Liver (tissue), 3 donors: ENCODE results near the gene GMPR2.

Source experiments
- GABPA ChIP-seq, 2 donors: IDR thresholded peaks in 1 of 2; conservative IDR thresholded peaks in 1 of 2; 2 replicates each; pipeline ENCODE4 v1.6.1; 2016; ENCODE audit warnings: antibody characterized with exemption in 2 of 2, mild to moderate bottlenecking in 1 of 2, moderate library complexity in 1 of 2
- HNF4G ChIP-seq: IDR thresholded peaks from 2 replicates; pipeline ENCODE4 v1.6.1; 2016; ENCODE audit warnings: antibody characterized with exemption
- RAD21 ChIP-seq, 2 donors: IDR thresholded peaks; 2 replicates each; pipeline ENCODE4 v1.6.1; 2016; ENCODE audit warnings: antibody characterized with exemption in 2 of 2, mild to moderate bottlenecking in 2 of 2
- TF ChIP-seq, protein P1 (sequence below): fragments of 150-350 bp; IDR thresholded peaks from 2 replicates; pipeline ENCODE4 v1.5.1; 2017; ENCODE audit warnings: improper control_type of control experiment, low read depth, low read length; ENCODE audit not compliant: missing input control
- TF ChIP-seq, protein P2 (sequence below): IDR thresholded peaks from 2 replicates; pipeline ENCODE4 v1.6.1; 2016; ENCODE audit warnings: antibody characterized with exemption
- TF ChIP-seq, protein P3 (sequence below): IDR thresholded peaks from 2 replicates; pipeline ENCODE4 v1.6.1; 2016; ENCODE audit warnings: antibody characterized with exemption, mild to moderate bottlenecking
- TF ChIP-seq, protein P4 (sequence below): IDR thresholded peaks from 2 replicates; pipeline ENCODE4 v1.6.1; 2016; ENCODE audit warnings: antibody characterized with exemption
- donor health status: healthy.
- donor health status: healthy.

DNA sequence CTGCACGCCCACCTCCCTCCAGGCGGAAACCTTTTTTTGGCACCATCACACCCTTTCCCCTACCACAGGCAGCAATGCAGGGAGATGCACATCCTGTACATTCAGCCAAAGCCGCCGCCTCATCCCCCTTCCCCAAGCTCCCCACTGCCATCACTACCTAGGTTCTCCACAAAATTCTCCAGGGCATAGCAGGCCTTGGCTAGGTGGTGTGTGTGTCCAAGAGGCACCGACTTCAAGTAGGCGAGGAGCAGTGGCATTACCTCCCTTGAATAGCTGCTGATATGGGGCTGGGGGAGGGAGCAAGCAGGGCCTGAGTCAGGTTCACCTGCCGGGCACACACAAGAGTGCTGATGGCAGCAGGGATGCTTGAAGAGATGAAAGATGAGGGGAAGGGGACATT is 47.7 kb upstream of the GMPR2 start:
- TF ChIP-seq, protein P1, sequence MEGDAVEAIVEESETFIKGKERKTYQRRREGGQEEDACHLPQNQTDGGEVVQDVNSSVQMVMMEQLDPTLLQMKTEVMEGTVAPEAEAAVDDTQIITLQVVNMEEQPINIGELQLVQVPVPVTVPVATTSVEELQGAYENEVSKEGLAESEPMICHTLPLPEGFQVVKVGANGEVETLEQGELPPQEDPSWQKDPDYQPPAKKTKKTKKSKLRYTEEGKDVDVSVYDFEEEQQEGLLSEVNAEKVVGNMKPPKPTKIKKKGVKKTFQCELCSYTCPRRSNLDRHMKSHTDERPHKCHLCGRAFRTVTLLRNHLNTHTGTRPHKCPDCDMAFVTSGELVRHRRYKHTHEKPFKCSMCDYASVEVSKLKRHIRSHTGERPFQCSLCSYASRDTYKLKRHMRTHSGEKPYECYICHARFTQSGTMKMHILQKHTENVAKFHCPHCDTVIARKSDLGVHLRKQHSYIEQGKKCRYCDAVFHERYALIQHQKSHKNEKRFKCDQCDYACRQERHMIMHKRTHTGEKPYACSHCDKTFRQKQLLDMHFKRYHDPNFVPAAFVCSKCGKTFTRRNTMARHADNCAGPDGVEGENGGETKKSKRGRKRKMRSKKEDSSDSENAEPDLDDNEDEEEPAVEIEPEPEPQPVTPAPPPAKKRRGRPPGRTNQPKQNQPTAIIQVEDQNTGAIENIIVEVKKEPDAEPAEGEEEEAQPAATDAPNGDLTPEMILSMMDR: no peak
- TF ChIP-seq, protein P2, sequence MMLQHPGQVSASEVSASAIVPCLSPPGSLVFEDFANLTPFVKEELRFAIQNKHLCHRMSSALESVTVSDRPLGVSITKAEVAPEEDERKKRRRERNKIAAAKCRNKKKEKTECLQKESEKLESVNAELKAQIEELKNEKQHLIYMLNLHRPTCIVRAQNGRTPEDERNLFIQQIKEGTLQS: no peak
- TF ChIP-seq, protein P3, sequence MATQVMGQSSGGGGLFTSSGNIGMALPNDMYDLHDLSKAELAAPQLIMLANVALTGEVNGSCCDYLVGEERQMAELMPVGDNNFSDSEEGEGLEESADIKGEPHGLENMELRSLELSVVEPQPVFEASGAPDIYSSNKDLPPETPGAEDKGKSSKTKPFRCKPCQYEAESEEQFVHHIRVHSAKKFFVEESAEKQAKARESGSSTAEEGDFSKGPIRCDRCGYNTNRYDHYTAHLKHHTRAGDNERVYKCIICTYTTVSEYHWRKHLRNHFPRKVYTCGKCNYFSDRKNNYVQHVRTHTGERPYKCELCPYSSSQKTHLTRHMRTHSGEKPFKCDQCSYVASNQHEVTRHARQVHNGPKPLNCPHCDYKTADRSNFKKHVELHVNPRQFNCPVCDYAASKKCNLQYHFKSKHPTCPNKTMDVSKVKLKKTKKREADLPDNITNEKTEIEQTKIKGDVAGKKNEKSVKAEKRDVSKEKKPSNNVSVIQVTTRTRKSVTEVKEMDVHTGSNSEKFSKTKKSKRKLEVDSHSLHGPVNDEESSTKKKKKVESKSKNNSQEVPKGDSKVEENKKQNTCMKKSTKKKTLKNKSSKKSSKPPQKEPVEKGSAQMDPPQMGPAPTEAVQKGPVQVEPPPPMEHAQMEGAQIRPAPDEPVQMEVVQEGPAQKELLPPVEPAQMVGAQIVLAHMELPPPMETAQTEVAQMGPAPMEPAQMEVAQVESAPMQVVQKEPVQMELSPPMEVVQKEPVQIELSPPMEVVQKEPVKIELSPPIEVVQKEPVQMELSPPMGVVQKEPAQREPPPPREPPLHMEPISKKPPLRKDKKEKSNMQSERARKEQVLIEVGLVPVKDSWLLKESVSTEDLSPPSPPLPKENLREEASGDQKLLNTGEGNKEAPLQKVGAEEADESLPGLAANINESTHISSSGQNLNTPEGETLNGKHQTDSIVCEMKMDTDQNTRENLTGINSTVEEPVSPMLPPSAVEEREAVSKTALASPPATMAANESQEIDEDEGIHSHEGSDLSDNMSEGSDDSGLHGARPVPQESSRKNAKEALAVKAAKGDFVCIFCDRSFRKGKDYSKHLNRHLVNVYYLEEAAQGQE: no peak
- no peak for TF ChIP-seq GABPA (IDR thresholded peaks at IDR 0.05 in 1 of 2, conservative IDR thresholded peaks at IDR 0.05 in 1 of 2)
- TF ChIP-seq, protein P4, sequence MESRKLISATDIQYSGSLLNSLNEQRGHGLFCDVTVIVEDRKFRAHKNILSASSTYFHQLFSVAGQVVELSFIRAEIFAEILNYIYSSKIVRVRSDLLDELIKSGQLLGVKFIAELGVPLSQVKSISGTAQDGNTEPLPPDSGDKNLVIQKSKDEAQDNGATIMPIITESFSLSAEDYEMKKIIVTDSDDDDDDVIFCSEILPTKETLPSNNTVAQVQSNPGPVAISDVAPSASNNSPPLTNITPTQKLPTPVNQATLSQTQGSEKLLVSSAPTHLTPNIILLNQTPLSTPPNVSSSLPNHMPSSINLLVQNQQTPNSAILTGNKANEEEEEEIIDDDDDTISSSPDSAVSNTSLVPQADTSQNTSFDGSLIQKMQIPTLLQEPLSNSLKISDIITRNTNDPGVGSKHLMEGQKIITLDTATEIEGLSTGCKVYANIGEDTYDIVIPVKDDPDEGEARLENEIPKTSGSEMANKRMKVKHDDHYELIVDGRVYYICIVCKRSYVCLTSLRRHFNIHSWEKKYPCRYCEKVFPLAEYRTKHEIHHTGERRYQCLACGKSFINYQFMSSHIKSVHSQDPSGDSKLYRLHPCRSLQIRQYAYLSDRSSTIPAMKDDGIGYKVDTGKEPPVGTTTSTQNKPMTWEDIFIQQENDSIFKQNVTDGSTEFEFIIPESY: no peak
- no peak for TF ChIP-seq RAD21 (IDR thresholded peaks at IDR 0.05)
- no peak for TF ChIP-seq HNF4G
